GM15510 (cell line): ENCODE measurements around the gene TBCCD1.

Experiments used
- POLR2A ChIP-seq: IDR thresholded peaks from 3 replicates; pipeline ENCODE4 v1.6.1; 2011; ENCODE audit warnings: borderline replicate concordance; ENCODE audit not compliant: insufficient read length; ENCODE audit errors: extremely low read depth

The TBCCD1 gene

DNA sequence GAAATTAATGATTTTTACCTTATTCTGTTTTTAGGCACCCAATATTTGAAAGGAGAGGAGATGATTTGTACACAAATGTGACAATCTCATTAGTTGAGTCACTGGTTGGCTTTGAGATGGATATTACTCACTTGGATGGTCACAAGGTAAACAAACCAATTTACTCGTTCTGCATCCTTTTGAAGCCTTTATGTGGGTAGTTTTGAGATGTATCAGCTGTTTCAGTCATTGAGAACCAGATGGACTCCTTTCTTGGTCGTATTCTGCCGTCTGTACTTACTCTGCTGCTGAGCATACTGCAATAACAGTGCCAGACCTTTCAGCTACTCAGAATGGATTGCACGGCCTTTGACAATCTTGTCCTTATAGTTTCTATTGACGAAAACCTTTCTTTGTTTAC is 16.7 kb upstream of the TBCCD1 start:
- no peak for TF ChIP-seq POLR2A

GRCh38 chr3:186582541-186582940 is 15.4 kb upstream of the TBCCD1 start:
- no peak for TF ChIP-seq POLR2A

- no peak for TF ChIP-seq POLR2A
Measured at GRCh38 chr3:186580785-186581184, 13.6 kb upstream of the TBCCD1 start.

GRCh38 chr3:186577521-186577920 is 10.4 kb upstream of the TBCCD1 start:
- no peak for TF ChIP-seq POLR2A

- no peak for TF ChIP-seq POLR2A
Measured at GRCh38 chr3:186571644-186572013, 4.5 kb upstream of the TBCCD1 start.

DNA sequence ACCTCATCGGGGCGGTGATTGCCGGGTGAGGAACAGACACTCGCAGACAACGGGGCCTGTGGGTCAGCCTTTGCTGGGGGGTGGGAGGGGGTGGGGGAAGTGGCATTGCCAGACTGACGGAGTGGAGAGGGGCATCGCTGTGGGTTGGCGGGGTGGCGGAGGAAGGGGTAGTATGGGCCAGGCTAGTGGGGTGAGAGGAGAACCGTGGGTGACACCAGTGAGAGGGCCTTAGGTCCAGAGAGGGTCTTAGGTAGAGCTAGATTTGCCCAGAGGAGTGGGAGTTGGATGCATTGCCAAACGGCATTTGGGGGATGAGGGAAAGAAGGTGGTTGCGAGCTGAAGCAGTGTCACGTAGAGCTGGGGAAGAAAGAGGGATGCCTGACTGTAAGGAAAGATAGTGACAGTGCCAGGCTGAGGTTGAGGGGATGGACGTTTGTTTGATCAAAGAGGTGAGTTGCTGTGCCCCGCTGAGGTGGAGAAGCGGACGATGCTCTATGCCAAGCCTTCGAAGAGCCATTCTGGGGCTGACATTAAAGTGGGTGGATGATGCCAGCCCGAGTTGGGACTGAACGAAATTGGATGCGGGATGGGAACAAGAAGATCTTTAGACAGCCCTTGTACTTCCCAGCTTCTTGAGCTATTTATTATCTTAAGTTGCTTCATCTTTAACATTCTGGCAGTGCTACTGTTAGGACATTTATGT is 4.0 kb upstream of the TBCCD1 start:
- TF ChIP-seq POLR2A = no peak

- peak; percentile 84 for TF ChIP-seq POLR2A
Measured at GRCh38 chr3:186570096-186570940, 3.2 kb upstream of the TBCCD1 start, which contains the start of gene DNAJB11. TSS of gene DNAJB11 (plus strand) at chr3:186570720. CDS start at chr3:186570898, 178 bp downstream.

DNA sequence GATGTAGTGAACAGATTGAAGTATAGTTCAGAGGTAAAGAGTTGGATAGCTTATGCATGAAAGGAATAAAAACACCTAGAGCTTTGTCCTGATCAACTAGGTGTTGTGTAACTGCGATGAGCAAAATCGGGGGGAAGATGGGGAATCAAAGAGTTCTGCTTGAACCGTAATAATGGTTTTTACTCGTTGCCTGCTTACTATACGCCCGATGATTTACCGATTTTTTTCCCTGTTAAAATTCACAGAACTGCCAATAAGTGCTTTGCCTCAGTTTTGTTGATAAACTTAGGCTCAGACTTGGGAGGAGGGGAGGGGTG is 2.6 kb upstream of the TBCCD1 start:
- TF ChIP-seq POLR2A = no peak

- no peak for TF ChIP-seq POLR2A
Measured at GRCh38 chr3:186566772-186567071, 417 bp downstream of the TBCCD1 start.

DNA sequence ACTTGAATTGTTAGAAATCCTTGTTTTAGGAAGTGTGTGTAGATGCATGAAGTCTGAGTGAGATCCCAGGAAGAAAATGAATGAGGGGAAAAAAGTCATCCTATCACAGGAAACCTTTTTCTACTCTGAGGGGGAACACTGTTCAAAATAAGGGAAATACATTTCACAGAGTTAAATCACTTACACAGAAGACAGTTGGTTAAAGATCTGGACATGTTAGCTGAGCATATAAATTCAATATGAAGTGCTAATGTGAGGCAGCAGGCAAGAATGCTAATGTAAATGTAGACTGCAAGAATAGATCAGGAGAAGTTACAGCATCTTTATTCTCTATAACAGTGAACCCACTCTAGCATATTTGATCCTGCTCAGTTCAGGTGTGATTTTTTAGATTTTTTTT is 2.6 kb downstream of the TBCCD1 start:
- TF ChIP-seq POLR2A = no peak

- TF ChIP-seq POLR2A = no peak
Measured at GRCh38 chr3:186552408-186553031, 14.6 kb downstream of the TBCCD1 start.

DNA sequence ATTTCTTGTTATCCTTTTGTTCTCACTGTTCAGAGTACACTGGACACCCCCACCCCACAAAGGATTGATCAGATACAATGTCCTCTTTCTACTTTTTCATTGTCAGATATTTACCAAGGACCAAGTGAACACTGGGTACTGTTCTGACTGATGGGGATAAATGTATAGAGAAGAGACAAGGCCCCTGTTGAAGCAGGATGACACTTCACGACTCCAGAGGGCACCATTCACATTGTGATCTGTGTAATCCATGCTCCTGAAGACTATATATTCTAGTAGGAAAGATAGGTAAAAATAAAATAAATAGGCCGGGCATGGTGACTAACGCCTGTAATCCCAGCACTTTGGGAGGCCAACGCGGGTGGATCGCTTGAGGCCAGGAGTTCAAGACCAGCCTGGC is 15.8 kb downstream of the TBCCD1 start:
- no peak for TF ChIP-seq POLR2A

GRCh38 chr3:186549497-186549896 is 17.6 kb downstream of the TBCCD1 start:
- no peak for TF ChIP-seq POLR2A

DNA sequence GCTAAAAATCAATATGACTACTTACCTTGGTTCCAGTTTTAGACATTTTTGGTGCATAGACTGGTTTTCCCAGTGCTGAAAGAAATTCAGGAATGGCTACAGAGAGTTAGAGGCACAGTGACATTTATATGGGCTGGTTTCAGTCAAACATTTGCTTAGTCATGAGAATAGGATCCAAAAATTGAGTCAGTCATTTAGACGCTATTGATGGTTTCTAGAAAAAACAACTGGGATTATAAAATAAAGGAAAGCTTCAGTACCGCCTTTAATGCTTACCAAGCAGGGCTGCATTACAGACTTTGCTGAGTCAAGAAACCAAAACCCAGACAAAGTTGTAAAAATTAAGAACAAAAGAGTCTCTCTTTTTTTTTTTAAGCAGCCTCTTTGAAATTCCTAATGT is 22.9 kb downstream of the TBCCD1 start, which contains the start of gene CRYGS:
CRYGS (minus strand) TSS at position 100 of the 400 bp plus-strand sequence; CDS start at position 46, 54 bp downstream.
- no peak for TF ChIP-seq POLR2A

- no peak for TF ChIP-seq POLR2A
Measured at GRCh38 chr3:186540835-186541226, 26.3 kb downstream of the TBCCD1 start.

DNA sequence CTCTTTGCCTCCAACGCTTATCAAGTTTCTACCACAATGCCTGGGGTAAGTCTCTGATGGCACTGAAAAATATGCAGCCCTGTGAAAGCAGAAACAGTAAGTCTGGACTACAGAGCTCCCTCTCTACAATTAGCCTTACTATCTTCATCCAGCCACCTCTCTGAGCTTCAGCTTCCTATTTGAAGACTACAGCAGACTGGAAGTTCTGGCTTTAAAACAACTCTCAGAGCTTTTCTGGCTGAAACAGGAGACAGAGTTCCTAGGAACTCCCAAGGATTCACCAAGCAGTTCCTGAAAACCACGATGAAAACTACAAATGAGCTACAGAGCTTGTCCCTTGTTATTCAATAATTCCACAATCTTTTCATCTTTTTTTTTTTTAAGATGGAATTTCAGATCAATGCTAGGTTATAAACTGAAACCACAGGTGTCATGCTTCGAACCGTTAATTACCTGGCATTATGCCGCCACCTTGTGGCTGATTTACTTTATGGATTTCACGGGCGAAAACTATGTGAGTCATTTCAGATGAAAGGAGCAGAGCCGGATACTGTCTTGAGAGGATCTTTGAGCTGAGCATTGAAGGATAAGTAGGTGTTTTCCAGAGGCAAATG is 26.8 kb downstream of the TBCCD1 start:
- no peak for TF ChIP-seq POLR2A

- no peak for TF ChIP-seq POLR2A
Measured at GRCh38 chr3:186538779-186539178, 28.4 kb downstream of the TBCCD1 start.
